Measurements from ENCODE around the gene PILRA.
A peak's percentile ranks its signal among the peaks of the same experiment; 100 is the strongest.

PILRA gene

DNA sequence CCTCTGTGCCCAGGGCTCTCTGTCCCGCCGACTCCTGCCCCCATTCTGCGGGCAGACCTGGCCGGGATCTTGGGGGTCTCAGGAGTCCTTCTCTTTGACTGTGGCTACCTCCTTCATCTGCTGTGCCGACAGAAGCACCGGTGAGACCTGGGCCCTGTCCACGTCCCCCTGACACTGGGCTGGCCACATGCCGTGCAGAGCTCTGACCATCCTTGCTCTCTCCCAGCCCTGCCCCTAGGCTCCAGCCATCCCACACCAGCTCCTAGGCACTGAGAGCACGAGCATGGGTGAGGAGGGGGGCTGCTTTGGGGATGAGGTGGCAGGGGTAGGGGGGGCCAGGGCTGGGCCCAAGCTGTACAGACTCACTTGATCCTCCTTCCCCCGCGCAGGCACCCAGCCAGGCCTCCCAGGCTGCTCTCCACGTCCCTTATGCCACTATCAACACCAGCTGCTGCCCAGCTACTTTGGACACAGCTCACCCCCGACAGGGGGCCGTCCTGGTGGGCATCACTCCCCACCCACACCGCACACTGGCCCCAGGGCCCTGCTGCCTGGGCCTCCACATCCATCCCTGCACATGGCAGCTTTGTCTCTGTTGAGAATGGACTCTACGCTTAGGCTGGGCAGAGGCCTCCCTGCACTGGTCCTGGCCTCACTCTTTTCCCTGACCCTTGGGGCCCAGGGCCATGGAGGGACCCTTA is 20.2 kb upstream of the PILRA start:
- Histone ChIP-seq H3K27me3 (replicated peaks; ENCODE audit: control insufficient read depth, insufficient read depth, low read length) (no peaks in the 10 kb centered on the region), H3K36me3 (ENCODE audit: control insufficient read depth, insufficient read depth, low read length) (peaks cover 42% of the 10 kb centered on the region), H3K4me3 (replicated peaks; ENCODE audit: low read depth, low read length) (no peak overlapping the region)
- TF ChIP-seq, protein P1, sequence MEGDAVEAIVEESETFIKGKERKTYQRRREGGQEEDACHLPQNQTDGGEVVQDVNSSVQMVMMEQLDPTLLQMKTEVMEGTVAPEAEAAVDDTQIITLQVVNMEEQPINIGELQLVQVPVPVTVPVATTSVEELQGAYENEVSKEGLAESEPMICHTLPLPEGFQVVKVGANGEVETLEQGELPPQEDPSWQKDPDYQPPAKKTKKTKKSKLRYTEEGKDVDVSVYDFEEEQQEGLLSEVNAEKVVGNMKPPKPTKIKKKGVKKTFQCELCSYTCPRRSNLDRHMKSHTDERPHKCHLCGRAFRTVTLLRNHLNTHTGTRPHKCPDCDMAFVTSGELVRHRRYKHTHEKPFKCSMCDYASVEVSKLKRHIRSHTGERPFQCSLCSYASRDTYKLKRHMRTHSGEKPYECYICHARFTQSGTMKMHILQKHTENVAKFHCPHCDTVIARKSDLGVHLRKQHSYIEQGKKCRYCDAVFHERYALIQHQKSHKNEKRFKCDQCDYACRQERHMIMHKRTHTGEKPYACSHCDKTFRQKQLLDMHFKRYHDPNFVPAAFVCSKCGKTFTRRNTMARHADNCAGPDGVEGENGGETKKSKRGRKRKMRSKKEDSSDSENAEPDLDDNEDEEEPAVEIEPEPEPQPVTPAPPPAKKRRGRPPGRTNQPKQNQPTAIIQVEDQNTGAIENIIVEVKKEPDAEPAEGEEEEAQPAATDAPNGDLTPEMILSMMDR (IDR thresholded peaks at IDR 0.05; ENCODE audit: insufficient read depth, low read length, poor library complexity, severe bottlenecking): no peak
- DNase-seq (ENCODE audit: extremely low read depth, insufficient read length): no peak

DNA sequence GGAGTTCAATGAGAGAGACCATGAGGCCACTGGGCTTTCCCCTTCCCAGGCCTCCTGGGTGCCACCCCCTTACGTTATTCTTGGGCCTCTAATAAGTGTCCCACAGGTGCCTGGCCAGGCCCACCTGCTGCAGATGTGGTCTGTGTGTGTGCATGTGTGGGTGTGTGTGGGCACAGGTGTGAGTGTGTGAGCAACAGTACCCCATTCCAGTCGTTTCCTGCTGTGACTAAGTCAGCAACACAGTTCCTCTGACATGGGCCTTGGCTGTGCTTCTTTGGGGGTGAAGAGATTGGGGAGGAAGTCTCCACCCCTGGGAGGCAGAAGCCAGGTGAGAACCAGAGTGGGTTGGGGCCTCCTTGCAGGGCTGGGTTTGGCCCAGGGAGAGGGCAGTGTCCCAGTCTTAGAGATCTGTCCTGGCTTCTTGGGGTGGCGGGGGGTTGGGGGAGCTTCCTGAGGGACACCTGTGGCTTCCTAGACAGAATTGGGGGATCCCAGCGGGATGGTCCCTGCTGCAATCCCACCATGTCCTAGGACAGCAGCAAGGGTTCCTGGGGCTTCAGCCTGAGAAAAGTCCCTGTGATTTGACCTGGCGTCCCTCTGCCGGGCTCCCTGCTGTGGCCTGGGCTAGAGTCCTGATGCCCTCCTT is 19.5 kb upstream of the PILRA start:
- TF ChIP-seq, protein P1 (IDR thresholded peaks at IDR 0.05; ENCODE audit: insufficient read depth, low read length, poor library complexity, severe bottlenecking): no peak
- Histone ChIP-seq H3K4me3 (replicated peaks; ENCODE audit: low read depth, low read length) (no peak overlapping the region), H3K27me3 (replicated peaks; ENCODE audit: control insufficient read depth, insufficient read depth, low read length) (no peaks in the 10 kb centered on the region), H3K36me3 (ENCODE audit: control insufficient read depth, insufficient read depth, low read length) (peaks cover 43% of the 10 kb centered on the region)
- DNase-seq (ENCODE audit: extremely low read depth, insufficient read length): no peak

DNA sequence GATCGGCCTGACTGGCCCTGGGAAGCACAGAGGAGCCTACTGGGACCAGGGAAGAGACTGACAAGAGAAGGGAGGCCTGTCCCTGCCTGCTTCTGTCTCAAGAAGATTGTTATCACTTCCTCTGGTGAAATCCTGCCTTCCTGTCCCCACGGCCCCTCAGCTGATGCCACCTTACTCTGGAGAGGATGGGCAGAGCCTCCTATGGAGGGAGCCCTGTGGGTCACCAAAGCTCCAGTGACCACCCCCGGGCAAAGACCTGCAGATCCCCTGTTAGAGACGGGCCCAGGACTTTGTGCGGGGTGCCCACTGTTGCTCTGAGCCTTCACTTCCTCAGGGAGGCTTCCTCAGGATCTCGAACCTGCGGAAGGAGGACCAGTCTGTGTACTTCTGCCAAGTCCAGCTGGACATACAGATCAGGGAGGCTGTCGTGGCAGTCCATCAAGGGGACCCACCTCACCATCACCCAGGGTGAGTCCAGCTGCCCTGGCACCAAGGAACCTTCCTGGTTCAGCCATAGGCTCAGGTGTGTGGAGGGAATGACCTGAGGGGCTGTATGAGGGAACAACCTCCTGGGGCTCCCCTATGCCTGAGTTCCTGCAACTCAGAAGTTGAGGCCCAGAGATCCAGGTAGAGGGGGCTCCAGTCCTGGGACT is 16.7 kb upstream of the PILRA start:
- H3K36me3 ChIP-seq (ENCODE audit: control insufficient read depth, insufficient read depth, low read length): peaks cover 47% of the 10 kb centered on the region
- H3K4me3 ChIP-seq (replicated peaks; ENCODE audit: low read depth, low read length): no peak overlapping the region
- H3K27me3 ChIP-seq (replicated peaks; ENCODE audit: control insufficient read depth, insufficient read depth, low read length): no peaks in the 10 kb centered on the region
- TF ChIP-seq, protein P1 (IDR thresholded peaks at IDR 0.05; ENCODE audit: insufficient read depth, low read length, poor library complexity, severe bottlenecking): no peak
- DNase-seq (ENCODE audit: extremely low read depth, insufficient read length): no peak

DNA sequence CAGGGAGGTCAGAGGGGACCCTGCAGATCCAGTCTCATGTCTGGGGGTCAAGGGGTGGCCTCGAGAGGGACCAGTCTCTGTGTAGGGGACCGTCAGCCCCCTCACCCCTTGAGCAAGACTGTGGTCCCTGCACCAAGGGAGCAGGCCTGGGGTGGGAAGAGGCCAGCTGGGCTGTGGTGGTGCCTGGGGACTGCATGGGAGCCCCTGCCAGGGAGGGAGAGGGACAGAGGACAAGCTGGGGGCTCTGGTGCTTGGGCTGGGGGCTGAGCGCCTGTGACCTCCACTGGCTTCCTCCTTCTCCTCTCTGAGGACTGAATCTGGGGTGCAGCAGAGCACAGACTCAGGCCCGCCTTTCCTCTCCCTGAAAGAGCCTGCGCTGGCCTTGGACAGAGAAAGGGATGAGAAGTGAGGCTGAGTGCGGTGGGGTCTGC is 16.1 kb upstream of the PILRA start:
- Histone ChIP-seq H3K27me3 (replicated peaks; ENCODE audit: control insufficient read depth, insufficient read depth, low read length) (no peaks in the 10 kb centered on the region), H3K4me3 (replicated peaks; ENCODE audit: low read depth, low read length) (no peak overlapping the region), H3K36me3 (ENCODE audit: control insufficient read depth, insufficient read depth, low read length) (peaks cover 45% of the 10 kb centered on the region)
- TF ChIP-seq, protein P1 (IDR thresholded peaks at IDR 0.05; ENCODE audit: insufficient read depth, low read length, poor library complexity, severe bottlenecking): no peak
- no peak for DNase-seq (ENCODE audit: extremely low read depth, insufficient read length)

DNA sequence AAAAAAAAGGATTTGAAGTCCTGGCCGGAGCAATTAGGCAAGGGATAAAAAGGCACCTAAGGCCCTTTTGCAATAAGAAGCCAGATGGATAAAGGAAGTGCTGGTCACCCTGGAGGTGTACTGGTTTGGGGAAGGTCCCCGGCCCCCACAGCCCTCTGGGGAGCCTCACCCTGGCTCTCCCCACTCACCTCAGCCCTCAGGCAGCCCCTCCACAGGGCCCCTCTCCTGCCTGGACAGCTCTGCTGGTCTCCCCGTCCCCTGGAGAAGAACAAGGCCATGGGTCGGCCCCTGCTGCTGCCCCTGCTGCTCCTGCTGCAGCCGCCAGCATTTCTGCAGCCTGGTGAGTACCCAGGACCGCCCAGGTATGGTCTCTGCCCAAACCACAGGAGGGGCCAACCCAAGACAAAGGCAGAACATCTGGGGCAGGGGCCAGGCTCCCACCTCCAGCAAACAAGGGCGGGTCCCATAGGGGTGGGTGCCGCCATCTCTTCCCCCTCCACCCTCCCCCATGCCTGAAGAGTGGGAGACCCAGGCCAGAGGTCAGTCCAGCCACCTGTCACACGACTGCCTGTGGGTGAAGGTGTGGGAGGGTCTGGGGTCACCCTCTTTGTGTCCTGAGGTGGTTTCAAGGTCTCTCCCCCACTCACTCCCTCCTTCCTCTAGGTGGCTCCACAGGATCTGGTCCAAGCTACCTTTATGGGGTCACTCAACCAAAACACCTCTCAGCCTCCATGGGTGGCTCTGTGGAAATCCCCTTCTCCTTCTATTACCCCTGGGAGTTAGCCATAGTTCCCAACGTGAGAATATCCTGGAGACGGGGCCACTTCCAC is 15.0 kb upstream of the PILRA start, which contains the start of gene PILRB:
TSS of gene PILRB (plus strand) at position 91 of the 830 bp plus-strand sequence. CDS start at position 277, 186 bp downstream.
- DNase-seq (ENCODE audit: extremely low read depth, insufficient read length): no peak
- H3K27me3 ChIP-seq (replicated peaks; ENCODE audit: control insufficient read depth, insufficient read depth, low read length): no peaks in the 10 kb centered on the region
- TF ChIP-seq, protein P1 (IDR thresholded peaks at IDR 0.05; ENCODE audit: insufficient read depth, low read length, poor library complexity, severe bottlenecking): peak; percentile 24
- peaks cover 39% of the 10 kb centered on the region for H3K36me3 ChIP-seq (ENCODE audit: control insufficient read depth, insufficient read depth, low read length)
- H3K4me3 ChIP-seq (replicated peaks; ENCODE audit: low read depth, low read length): no peak within 1 kb of the TSS

Measured in GM06990 (cell line).